HG03342 (cell line): ENCODE data around the gene APOH.

Experiments
- ATAC-seq: cut with Tn5 transposase; IDR thresholded peaks from one replicate; pipeline ENCODE4 v1.9.1; 2021; ENCODE audit warnings: mild to moderate bottlenecking, moderate library complexity; ENCODE audit not compliant: unreplicated experiment

The APOH gene

DNA sequence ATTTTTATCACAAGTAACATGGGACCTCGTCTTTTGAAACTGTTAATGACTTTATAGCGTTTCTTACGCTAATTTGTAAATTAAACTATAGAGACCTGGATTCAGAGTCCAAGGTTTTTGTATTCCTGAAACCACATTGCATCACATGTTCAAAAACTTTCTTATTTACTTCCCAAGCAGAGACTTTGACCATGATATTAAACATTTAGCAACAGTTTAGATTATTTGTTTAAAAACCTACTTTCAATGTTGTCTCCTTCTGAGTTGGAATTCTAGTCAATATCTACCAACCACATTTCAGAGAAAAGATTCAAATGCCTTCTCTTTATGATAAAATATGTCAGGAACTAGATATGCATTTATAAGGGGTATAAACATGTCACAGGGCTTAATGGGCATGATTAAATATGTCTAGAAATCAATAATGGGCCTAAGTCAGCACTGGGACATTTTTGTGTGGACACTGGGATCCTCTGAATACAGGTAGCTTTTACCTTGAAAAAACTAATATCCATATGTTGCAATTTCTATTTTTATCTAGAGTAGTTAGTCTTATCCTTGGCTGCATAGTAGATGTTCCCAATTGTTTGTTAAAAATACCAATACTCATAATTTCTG, 6.3 kb upstream of the APOH start:
- no peak for ATAC-seq

GRCh38 chr17:66234611-66235010, 5.4 kb upstream of the APOH start:
- no peak for ATAC-seq

GRCh38 chr17:66233023-66233753, 4.0 kb upstream of the APOH start:
- no peak for ATAC-seq

DNA sequence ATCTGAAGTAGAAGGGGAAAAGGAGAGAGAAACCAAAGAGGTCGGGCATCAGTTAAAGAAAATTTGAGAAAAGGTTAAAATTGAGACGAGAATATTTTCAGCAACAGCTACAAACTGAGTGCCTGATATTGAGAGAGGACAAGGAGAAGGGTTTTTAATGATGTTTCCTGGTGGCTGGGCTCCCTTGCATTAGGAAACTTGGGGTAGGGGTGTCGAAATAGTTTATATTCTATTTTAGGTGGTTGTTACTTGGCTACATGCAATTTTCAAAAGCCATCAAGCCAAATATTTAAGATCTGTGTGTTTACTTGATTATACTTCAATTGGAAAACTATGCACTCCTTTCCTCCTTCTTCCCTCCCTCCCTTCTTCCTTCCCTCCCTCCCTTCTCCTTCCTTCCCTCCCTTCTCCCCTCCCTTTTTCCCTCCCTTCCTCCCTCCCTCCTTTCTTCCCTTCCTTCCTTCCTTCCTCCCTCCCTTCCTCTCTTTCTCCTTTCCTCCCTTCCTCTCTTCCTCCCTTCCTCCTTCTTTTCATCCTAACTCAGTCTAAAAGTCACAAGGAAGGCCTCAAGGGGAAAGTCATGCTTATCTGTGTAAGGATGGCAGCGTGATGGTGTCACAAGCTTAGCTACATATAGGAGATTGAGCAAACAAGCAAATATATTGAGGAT, 1.8 kb upstream of the APOH start:
- ATAC-seq, result no peak

DNA sequence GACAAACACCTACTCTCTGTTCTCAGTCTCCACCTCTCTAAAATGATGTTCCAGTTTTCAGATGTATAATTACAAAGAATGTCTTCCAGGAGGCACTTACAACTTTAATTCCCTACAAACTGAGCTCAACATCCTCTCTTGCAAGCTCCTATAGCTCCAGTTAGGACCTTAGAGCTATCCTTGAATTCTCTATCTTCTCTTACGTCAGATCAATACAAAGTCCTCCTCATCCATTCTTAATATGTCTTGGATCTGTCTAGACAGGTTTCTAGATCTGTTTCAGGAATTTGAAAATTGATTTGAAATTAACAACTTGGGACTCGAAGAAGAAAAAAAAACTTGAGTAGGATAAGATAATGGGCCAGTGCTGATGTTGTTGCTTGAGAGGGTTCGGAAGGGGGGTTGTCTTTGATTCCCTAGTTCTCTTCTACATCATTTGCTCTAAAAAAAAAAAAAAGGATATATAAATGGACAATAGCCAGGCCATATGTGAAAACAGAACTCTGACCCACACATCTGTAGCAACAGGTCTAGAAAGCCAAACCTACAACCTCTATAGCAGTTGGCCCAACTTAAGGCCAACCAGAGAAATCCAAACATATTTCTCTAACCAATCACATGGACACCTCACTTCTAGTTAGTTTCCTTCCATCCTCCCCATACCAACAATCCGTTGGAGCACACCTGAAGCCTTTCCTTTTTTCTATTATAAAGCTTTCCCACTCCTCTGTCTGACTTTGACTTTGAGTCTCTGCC, 746 bp upstream of the APOH start:
- no peak for ATAC-seq

GRCh38 chr17:66227212-66228045, 1.8 kb downstream of the APOH start:
- no peak for ATAC-seq

DNA sequence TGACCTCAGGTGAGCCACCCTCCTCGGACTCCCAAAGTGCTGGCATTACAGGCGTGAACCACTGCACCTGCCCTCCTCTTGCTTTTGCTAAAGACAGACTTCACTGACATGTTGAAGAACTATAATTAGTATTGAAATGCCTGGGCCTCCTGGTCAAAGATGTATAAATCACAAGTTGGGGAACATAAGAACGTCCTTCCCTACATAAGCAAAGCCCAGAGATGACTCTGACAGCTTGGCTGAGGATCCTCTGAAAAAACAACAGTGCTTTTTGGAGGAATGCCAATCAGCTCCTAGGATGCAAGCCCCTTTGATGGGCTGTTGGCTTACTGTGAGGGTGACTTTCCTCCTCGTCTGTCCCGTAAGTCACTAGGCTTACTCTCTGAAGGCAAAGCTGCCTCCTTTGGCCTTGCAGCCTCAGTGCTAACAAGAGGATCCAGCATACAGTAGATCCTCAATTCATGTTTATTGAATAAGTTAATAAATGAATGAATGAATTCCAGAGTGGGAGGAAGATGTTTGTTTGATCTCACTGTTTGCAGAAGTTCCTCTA, 6.3 kb downstream of the APOH start:
- no peak for ATAC-seq

DNA sequence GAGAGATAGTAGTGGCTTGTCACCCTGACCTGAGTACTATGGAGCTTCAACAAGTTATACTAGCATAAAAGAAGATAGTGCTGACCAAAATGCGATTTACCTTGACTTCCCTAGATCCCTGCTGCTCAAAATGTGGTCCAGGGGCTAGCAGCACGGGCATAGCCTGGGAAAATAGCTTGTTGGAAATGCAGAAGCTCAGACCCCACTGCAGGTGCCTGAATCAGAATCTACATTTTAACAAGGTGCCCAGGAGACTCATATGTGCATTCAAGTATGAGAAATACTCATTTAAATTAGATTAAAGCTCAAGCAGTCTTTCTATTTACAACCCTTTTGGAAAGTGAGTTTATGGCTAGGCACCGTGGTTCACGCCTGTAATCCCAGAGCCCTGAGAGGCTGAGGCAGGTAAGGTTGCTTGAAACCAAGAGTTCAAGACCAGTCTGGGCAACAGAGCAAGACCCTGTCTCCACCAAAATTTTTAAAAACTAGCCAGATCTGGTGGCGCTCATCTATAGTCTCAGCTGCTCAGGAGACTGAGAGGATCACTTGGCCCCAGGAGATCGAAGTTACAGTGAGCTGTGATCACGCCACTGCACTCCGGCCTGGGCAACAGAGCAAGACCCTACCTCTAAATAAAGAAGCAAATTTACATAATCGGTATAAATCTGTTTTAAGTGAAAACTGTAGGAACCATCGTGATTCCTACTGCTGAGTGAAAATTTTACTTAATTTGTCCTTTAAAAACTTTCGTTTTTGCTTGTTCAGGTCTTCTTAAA, 7.3 kb downstream of the APOH start:
- ATAC-seq, result no peak

DNA sequence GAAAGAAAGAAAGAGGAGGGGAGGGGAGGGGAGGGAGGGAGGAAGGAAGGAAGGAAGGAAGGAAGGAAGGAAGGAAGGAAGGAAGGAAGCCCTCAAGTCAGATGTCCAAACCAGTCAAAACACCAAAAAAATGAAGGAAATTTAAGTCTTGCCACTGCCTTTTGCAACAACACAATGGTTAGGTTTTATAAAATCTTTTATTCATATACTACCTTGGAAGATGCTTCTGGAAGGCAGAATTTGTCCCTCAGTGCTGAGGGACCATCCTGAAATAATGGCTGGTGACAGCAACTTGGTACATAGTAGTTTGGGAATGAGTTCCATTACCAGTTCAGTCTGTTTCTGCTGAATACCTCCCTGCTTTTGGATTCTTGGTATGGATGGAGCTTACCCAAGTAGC, 7.9 kb downstream of the APOH start:
- ATAC-seq, result no peak

GRCh38 chr17:66220079-66220835, 9.0 kb downstream of the APOH start:
- ATAC-seq, result no peak

- no peak for ATAC-seq
Observed at GRCh38 chr17:66215529-66215911, 13.7 kb downstream of the APOH start.

- no peak for ATAC-seq
Observed at GRCh38 chr17:66214884-66215528, 14.2 kb downstream of the APOH start.

- ATAC-seq, result no peak
Observed at GRCh38 chr17:66211047-66211810, 18.0 kb downstream of the APOH start.

- ATAC-seq, result no peak
Observed at GRCh38 chr17:66210208-66210574, 19.0 kb downstream of the APOH start.

DNA sequence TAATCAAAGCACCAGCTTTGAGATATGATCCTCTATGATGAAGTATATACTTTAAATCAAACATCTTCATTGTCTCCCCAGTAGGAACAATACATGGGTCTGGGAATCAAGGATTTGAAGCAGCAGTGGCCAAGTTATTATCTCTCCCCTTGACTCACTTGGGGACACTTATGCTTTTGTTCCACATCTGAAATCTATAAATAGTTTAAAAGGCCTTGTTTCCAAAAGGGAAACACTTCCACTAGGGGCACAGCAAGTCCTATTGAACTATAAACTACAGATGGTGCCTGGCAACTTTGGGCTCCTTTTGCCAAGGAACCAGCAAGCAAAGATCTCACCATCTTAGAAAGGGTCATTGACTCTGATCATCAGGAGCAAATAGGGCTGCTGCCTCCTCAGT, 21.3 kb downstream of the APOH start:
- ATAC-seq, result no peak

- no peak for ATAC-seq
Observed at GRCh38 chr17:66203274-66204015, 25.8 kb downstream of the APOH start.

- no peak for ATAC-seq
Observed at GRCh38 chr17:66200685-66201092, 28.5 kb downstream of the APOH start.
